Ascending aorta (tissue), 2 donors: ENCODE measurements around the gene CRY1. TPM values are rescaled to one million over a fixed set of nuclear protein-coding genes. Genes with fewer than 3 reads are reported as not detected.

Source experiments
- DNase-seq, 2 donors: peaks; one replicate each; pipeline ENCODE4 v3.0.0-alpha.2; 2019; ENCODE audit warnings: low spot score in 2 of 2
- H3K27ac ChIP-seq, 2 donors: fragments of 200-600 bp; sonication (generic); one replicate each; pipeline ENCODE4 v1.5.1; 2016 to 2017; ENCODE audit warnings: mild to moderate bottlenecking in 1 of 2
- H3K27me3 ChIP-seq: fragments of 200-600 bp; sonication (generic); one replicate; pipeline ENCODE4 v1.5.1; 2017
- H3K36me3 ChIP-seq, 2 donors: fragments of 200-600 bp; sonication (generic); one replicate each; pipeline ENCODE4 v1.5.1; 2016
- H3K4me1 ChIP-seq, 2 donors: fragments of 200-600 bp; sonication (generic); one replicate each; pipeline ENCODE4 v1.5.1; 2016 to 2017; ENCODE audit warnings: mild to moderate bottlenecking in 1 of 2
- H3K4me3 ChIP-seq, 2 donors: fragments of 200-600 bp; sonication (generic); one replicate each; pipeline ENCODE4 v1.5.1; 2016 to 2017; ENCODE audit warnings: mild to moderate bottlenecking in 1 of 2
- H3K9me3 ChIP-seq, 2 donors: fragments of 200-600 bp; sonication (generic); one replicate each; pipeline ENCODE4 v1.5.1; 2016
- intact Hi-C: fragments of 100-400 bp; cut with DNase I; formaldehyde crosslinking; loops from one replicate; pipeline ENCODE4 v1.15.1; 2023
- total RNA-seq: library from RNA; depleted of rRNA; stranded (reverse); fragments of >200 nt; gene quantifications from one replicate; pipeline ENCODE4 v1.1.0, GENCODE V29; 2016
- TF ChIP-seq, protein P1 (sequence below), 3 experiments: fragments of 200-600 bp in 2 of 3; fragments of 450-650 bp in 1 of 3; sonication (generic) in 2 of 3; IDR thresholded peaks; one replicate each; pipeline ENCODE4 v1.5.1; 2016 to 2019; ENCODE audit warnings: antibody characterized with exemption in 3 of 3, mild to moderate bottlenecking in 1 of 3, moderate library complexity in 1 of 3

CRY1 gene
- total RNA-seq, 1 donor from 2014 or later, result 23.0 TPM

- peak overlapping the region; percentile 87 to 95 for H3K4me3 ChIP-seq
- DNase-seq, result peak in 1 of 2 donors; percentile 70
- intact Hi-C loops, result loop anchor here (1.0 to 5.0 kb wide), 8 partner anchors 12 to 1765 kb away; partner anchors contain the start of genes CKAP4, MTERF2, PRDM4 and SSH1
These were observed 1.2 kb downstream of the CRY1 start for GRCh38 chr12:107091989-107092641.

DNA sequence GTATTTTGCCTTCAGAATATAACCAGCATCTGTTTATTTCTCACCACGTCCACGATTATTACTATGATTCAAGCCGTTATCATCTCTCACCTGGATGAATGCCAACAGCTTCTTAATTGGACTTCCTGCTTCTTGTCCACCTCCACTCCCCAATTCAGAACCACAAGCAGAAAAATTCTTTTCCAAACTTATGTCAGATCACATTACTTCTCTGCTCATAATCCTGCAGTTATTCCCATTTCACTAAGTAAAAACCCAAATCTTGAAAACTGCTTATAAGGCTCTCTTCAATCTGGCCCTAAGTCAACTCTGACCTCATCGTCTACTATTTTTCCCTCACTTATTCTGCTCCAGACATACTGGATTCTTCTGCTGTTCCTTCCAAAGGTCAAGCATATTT is 2.0 kb downstream of the CRY1 start:
- peak overlapping the region; percentile 87 to 95 for H3K4me3 ChIP-seq
- H3K9me3 ChIP-seq, result no peaks in the 10 kb centered on the region
- H3K36me3 ChIP-seq, result no peaks in the 10 kb centered on the region
- peaks cover 0 to 9% of the 10 kb centered on the region in 2 donors for H3K4me1 ChIP-seq
- intact Hi-C loops, result loop anchor here (5.0 kb wide), 2 partner anchors 844 to 1766 kb away; partner anchors contain the start of genes CKAP4 and SSH1
- peak overlapping the region; percentile 99 for H3K27ac ChIP-seq
- H3K27me3 ChIP-seq, result no peaks in the 10 kb centered on the region
- no peak for DNase-seq
- TF ChIP-seq, protein P1, sequence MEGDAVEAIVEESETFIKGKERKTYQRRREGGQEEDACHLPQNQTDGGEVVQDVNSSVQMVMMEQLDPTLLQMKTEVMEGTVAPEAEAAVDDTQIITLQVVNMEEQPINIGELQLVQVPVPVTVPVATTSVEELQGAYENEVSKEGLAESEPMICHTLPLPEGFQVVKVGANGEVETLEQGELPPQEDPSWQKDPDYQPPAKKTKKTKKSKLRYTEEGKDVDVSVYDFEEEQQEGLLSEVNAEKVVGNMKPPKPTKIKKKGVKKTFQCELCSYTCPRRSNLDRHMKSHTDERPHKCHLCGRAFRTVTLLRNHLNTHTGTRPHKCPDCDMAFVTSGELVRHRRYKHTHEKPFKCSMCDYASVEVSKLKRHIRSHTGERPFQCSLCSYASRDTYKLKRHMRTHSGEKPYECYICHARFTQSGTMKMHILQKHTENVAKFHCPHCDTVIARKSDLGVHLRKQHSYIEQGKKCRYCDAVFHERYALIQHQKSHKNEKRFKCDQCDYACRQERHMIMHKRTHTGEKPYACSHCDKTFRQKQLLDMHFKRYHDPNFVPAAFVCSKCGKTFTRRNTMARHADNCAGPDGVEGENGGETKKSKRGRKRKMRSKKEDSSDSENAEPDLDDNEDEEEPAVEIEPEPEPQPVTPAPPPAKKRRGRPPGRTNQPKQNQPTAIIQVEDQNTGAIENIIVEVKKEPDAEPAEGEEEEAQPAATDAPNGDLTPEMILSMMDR (IDR thresholded peaks at IDR 0.05), result no peak

More at GRCh38 chr12:107091989-107092641, 1.2 kb downstream of the CRY1 start:
- Histone ChIP-seq H3K27me3 (no peaks in the 10 kb centered on the region), H3K9me3 (no peaks in the 10 kb centered on the region), H3K36me3 (no peaks in the 10 kb centered on the region), H3K27ac (peak overlapping the region; percentile 99), H3K4me1 (peaks cover 0 to 9% of the 10 kb centered on the region in 2 donors)
- TF ChIP-seq, protein P1 (IDR thresholded peaks at IDR 0.05), result peak; percentile 70 to 75 (median 74)

DNA sequence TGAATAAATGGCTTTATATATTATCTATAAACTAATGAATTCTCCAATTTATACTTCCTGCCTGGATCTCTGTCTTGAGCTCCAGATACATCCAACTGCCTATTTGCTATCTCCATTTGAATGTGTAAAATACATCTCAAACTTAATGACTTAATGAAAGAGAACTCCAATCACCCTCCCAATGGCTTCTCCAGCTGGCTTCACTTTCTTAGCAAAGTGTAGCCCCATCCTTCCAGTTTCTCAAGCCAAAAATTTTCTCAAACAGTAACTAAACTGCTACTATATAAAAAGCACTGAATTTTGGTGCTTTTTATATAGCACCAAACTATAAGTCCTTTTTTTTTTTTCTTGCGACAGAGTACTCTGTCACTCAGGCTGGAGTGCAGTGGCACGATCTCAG is 2.6 kb downstream of the CRY1 start:
- TF ChIP-seq, protein P1 (IDR thresholded peaks at IDR 0.05), result no peak
- Histone ChIP-seq H3K9me3 (no peaks in the 10 kb centered on the region), H3K36me3 (no peaks in the 10 kb centered on the region), H3K4me1 (peaks cover 0 to 9% of the 10 kb centered on the region in 2 donors), H3K27ac (peak overlapping the region; percentile 99), H3K4me3 (peak overlapping the region; percentile 87 to 95), H3K27me3 (no peaks in the 10 kb centered on the region)
- intact Hi-C loops, result loop anchor here (5.0 kb wide), 2 partner anchors 843 to 1767 kb away; partner anchors contain the start of genes CKAP4 and SSH1
- DNase-seq, result no peak

DNA sequence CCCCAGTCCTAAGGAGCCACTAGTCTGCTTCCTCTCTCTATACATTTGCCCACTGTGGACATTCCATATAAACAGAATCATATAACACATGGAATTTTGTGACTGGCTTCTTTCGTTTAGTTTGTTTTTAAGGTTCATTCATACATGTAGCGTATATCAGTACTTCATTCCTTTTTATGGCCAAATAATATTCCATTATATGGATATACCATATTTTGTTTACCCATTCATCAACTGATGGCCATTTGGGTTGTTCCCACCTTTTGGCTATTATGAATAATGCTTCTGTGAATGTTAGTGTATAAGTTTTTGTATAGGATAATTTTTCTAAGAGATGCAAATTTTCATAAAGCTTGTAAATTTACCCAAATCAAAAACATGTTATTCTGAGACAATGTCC is 4.4 kb downstream of the CRY1 start:
- no peak for DNase-seq
- Histone ChIP-seq H3K27me3 (no peaks in the 10 kb centered on the region), H3K4me1 (peaks cover 0 to 9% of the 10 kb centered on the region in 2 donors), H3K27ac (no peak overlapping the region), H3K36me3 (no peaks in the 10 kb centered on the region), H3K9me3 (no peaks in the 10 kb centered on the region), H3K4me3 (no peak overlapping the region)
- TF ChIP-seq, protein P1 (IDR thresholded peaks at IDR 0.05), result no peak
- intact Hi-C loops, result no loop called here

GRCh38 chr12:107086314-107086713 is 7.0 kb downstream of the CRY1 start:
- intact Hi-C loops, result no loop called here
- H3K4me1 ChIP-seq, result peaks cover 0 to 5% of the 10 kb centered on the region in 2 donors

More at GRCh38 chr12:107086314-107086713, 7.0 kb downstream of the CRY1 start:
- no peak overlapping the region for H3K4me3 ChIP-seq
- TF ChIP-seq, protein P1 (IDR thresholded peaks at IDR 0.05), result no peak
- DNase-seq, result no peak
- H3K9me3 ChIP-seq, result no peaks in the 10 kb centered on the region
- H3K36me3 ChIP-seq, result no peaks in the 10 kb centered on the region
- H3K27me3 ChIP-seq, result no peaks in the 10 kb centered on the region
- no peak overlapping the region for H3K27ac ChIP-seq
